Measurements from ENCODE around the gene PINLYP. TPM values are rescaled to one million over a fixed set of nuclear protein-coding genes. Genes with fewer than 3 reads are reported as not detected.

PINLYP gene
- total and polyA plus RNA-seq, 9 of the 15 experiments (the other 6 are each of a cell fraction or from before 2014, with no cell fraction given): 1.00 to 6.7 (median 2.2) TPM

GRCh38 chr19:43595999-43596841, 20.6 kb downstream of the PINLYP start, which contains the start of the genes IRGQ and ZNF576 (continued):
- TF ChIP-seq ESRRA (IDR thresholded peaks at IDR 0.05; ENCODE audit: borderline replicate concordance, low read depth) (peak; percentile 63), FUS (optimal IDR thresholded peaks at IDR 0.05; ENCODE audit: low read depth, low read length) (no peak), ELK3 (CRISPR knock-in tag; IDR thresholded peaks at IDR 0.05) (no peak), PML (IDR thresholded peaks at IDR 0.05; ENCODE audit: low read length) (0 out of 2 replicates have a peak, but pooled peaks have one; percentile 23), EWSR1 (IDR thresholded peaks at IDR 0.05; ENCODE audit: borderline replicate concordance, low read depth, partially characterized antibody) (no peak), POLR2B (IDR thresholded peaks at IDR 0.05; ENCODE audit: low read depth, partially characterized antibody) (peak; percentile 95), CBFA2T3 (IDR thresholded peaks at IDR 0.05) (0 out of 2 replicates have a peak, but pooled peaks have one; percentile 5), ZNF740 (CRISPR knock-in tag; IDR thresholded peaks at IDR 0.05) (no peak), ZNF740 (tag; IDR thresholded peaks at IDR 0.05) (no peak), ZBTB33 (CRISPR knock-in tag; IDR thresholded peaks at IDR 0.05) (peak; percentile 71; the same call in 1 of the 2 replicates), KAT8 (IDR thresholded peaks at IDR 0.05; ENCODE audit: low read depth) (no peak), FOXP4 (CRISPR knock-in tag; IDR thresholded peaks at IDR 0.05; ENCODE audit: borderline replicate concordance) (peak; percentile 70; the same call in 1 of the 2 replicates), RBM14 (IDR thresholded peaks at IDR 0.05; ENCODE audit: borderline replicate concordance, insufficient read depth, low read depth, low read length) (no peak), EP400 (IDR thresholded peaks at IDR 0.05) (peak; percentile 92), PPARD (CRISPR knock-in tag; IDR thresholded peaks at IDR 0.05) (no peak), ZNF212 (CRISPR knock-in tag; IDR thresholded peaks at IDR 0.05) (no peak), KDM5B (IDR thresholded peaks at IDR 0.05; ENCODE audit: insufficient replicate concordance, low read depth, low read length) (peak; percentile 58), BCOR (IDR thresholded peaks at IDR 0.05) (peak; percentile 25; the same call in 1 of the 2 replicates), NRF1 (conservative IDR thresholded peaks at IDR 0.05 in 1 of 2, IDR thresholded peaks at IDR 0.05 in 1 of 2) (peak; percentile 100), ZNF184 (CRISPR knock-in tag; IDR thresholded peaks at IDR 0.05) (no peak), ZNF146 (CRISPR knock-in tag; IDR thresholded peaks at IDR 0.05; ENCODE audit: unreplicated experiment) (no peak), BACH1 (tag; IDR thresholded peaks at IDR 0.05) (peak; percentile 57; the same call in 1 of the 2 replicates), SMARCC2 (IDR thresholded peaks at IDR 0.05; ENCODE audit: low read depth) (no peak)

Measured in K562 (cell line).